ENCODE data around the gene BRICD5.

DNA sequence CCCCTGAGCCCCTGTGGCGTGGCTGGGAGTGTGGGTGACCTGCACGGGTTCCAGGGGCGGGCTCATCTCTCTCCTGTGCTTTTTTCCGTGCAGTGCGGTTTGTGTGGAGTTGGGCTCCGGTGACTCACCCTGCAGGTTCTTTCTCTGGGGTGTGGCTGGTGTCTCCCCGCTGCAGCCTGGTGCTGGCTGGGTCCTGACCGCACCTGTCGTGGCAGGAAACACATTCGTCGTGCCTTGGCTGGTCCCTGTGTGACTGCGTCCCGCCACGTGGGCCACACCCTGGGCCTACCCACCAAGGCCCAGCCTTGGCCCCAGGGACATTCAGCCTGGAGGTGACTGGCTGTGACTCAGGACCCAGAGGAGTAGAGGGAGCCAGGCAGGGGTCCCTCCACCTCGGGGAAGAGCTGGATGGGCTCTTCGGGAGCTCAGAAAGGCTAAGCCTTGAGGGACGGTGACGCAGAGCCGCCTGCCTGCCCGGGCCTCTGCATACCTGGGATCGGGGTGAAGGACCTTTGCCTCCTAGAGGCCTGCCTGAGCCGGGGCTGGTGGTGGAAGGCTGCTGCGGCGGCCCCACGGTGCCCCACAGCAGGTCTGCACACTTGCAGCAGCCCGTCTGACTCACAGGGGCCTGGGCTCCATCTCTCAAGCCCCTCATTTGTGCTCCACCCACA is 47.3 kb downstream of the BRICD5 start:
- TF ChIP-seq, protein P1, sequence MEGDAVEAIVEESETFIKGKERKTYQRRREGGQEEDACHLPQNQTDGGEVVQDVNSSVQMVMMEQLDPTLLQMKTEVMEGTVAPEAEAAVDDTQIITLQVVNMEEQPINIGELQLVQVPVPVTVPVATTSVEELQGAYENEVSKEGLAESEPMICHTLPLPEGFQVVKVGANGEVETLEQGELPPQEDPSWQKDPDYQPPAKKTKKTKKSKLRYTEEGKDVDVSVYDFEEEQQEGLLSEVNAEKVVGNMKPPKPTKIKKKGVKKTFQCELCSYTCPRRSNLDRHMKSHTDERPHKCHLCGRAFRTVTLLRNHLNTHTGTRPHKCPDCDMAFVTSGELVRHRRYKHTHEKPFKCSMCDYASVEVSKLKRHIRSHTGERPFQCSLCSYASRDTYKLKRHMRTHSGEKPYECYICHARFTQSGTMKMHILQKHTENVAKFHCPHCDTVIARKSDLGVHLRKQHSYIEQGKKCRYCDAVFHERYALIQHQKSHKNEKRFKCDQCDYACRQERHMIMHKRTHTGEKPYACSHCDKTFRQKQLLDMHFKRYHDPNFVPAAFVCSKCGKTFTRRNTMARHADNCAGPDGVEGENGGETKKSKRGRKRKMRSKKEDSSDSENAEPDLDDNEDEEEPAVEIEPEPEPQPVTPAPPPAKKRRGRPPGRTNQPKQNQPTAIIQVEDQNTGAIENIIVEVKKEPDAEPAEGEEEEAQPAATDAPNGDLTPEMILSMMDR (conservative IDR thresholded peaks at IDR 0.05 in 1 of 2, IDR thresholded peaks at IDR 0.05 in 1 of 2; ENCODE audit: extremely low read depth in 1 of 2, insufficient read depth in 1 of 2, low read depth in 1 of 2, low read length in 2 of 2): no peak
- no peak for TF ChIP-seq EZH2 (IDR thresholded peaks at IDR 0.05; ENCODE audit: borderline replicate concordance, low read length)
